HepG2 (cell line): ENCODE results near the gene DCTN3. TPM values are rescaled to one million over a fixed set of nuclear protein-coding genes. Genes with fewer than 3 reads are reported as not detected.

Experiments used
- GRHL1 ChIP-seq: sonication (generic); formaldehyde crosslinking; conservative IDR thresholded peaks from 2 replicates; pipeline ENCODE4 v1.8.0; 2022; ENCODE audit warnings: missing genetic modification reagents
- THRA ChIP-seq: sonication (generic); formaldehyde crosslinking; IDR thresholded peaks from 2 replicates; pipeline ENCODE4 v1.4.0; 2020; ENCODE audit warnings: missing genetic modification reagents, borderline replicate concordance
- ZHX2 ChIP-seq, 2 experiments: sonication (generic) in 1 of 2; formaldehyde crosslinking in 1 of 2; IDR thresholded peaks; 2 replicates each; pipeline versions ENCODE4 v1.6.1 to v1.9.0; 2014 to 2022; ENCODE audit warnings: antibody characterized with exemption in 1 of 2, borderline replicate concordance in 1 of 2, inconsistent platforms in 1 of 2, low read depth in 1 of 2, missing genetic modification reagents in 1 of 2
- ZNF317 ChIP-seq: sonication (generic); formaldehyde crosslinking; IDR thresholded peaks from 2 replicates; pipeline ENCODE4 v1.5.0; 2020; ENCODE audit warnings: mild to moderate bottlenecking, missing genetic modification reagents
- ZNF318 ChIP-seq: sonication (generic); formaldehyde crosslinking; IDR thresholded peaks from 2 replicates; pipeline ENCODE4 v1.4.0; 2020; ENCODE audit warnings: mild to moderate bottlenecking, missing genetic modification reagents
- ZNF615 ChIP-seq: sonication (generic); formaldehyde crosslinking; IDR thresholded peaks from 2 replicates; pipeline ENCODE4 v1.5.0; 2020; ENCODE audit warnings: mild to moderate bottlenecking, missing genetic modification reagents, borderline replicate concordance
- ZSCAN20 ChIP-seq: sonication (generic); formaldehyde crosslinking; IDR thresholded peaks from 2 replicates; pipeline ENCODE4 v1.4.0; 2020; ENCODE audit warnings: missing genetic modification reagents, mild to moderate bottlenecking, borderline replicate concordance
- polyA plus RNA-seq, 8 experiments: library from polyadenylated mRNA; depleted of rRNA in 3 of 8; stranded (reverse) in 7 of 8; unstranded in 1 of 8; fragments of >200 nt; fragmentation: Illumina TruSeq in 4 of 8; extraction: Trizol in 4 of 8; gene quantifications; 2 replicates each; pipeline versions ENCODE4 v1.2.1 to v1.2.3, GENCODE V29; 2011 to 2016; ENCODE audit warnings: low read depth in 4 of 8, missing spikeins in 1 of 8, mixed read lengths in 1 of 8; ENCODE audit not compliant: insufficient read depth in 1 of 8
- total RNA-seq, 5 experiments: library from RNA; depleted of rRNA; stranded (reverse); fragments of >200 nt; fragmentation: Illumina TruSeq; extraction: Trizol; gene quantifications; 2 replicates each; pipeline ENCODE4 v1.2.3, GENCODE V29; 2016; ENCODE audit warnings: low read depth in 1 of 5

The DCTN3 gene
- total and polyA plus RNA-seq, 2 of the 13 experiments (the other 11 are each of a cell fraction or from before 2014, with no cell fraction given), result 27.4 to 34.5 TPM

GRCh38 chr9:34636791-34637355 lies 16.6 kb upstream of the DCTN3 start (continued):
- TF ChIP-seq GRHL1, result no peak
- peak; percentile 58; the same call in 1 of the 2 replicates for TF ChIP-seq ZNF317 (CRISPR knock-in tag)
- no peak for TF ChIP-seq ZNF318 (CRISPR knock-in tag)
- TF ChIP-seq ZNF615 (CRISPR knock-in tag), result no peak
- TF ChIP-seq ZSCAN20 (CRISPR knock-in tag), result no peak
- TF ChIP-seq THRA, result no peak
- TF ChIP-seq ZHX2 (IDR thresholded peaks at IDR 0.05; ENCODE audit: low read depth), result no peak
- TF ChIP-seq ZHX2 (CRISPR knock-in tag; IDR thresholded peaks at IDR 0.05; ENCODE audit: borderline replicate concordance), result no peak
